Fibroblast of lung (primary cell): ENCODE data around the gene KIAA1671. TPM values are rescaled to one million over a fixed set of nuclear protein-coding genes. Genes with fewer than 3 reads are reported as not detected.

Experiments used
- DNase-seq, 2 donors: peaks; one replicate each; pipeline versions ENCODE4 v3.0.0 to v3.0.0-alpha.2; 2010; ENCODE audit warnings: low read depth in 2 of 2
- H2AFZ ChIP-seq: 2 replicates; pipeline ENCODE4 v1.5.1; 2012; ENCODE audit warnings: low read length, control low read depth, inconsistent platforms
- H3K27ac ChIP-seq: 2 replicates; pipeline ENCODE4 v1.5.1; 2011; ENCODE audit warnings: low read length, control low read depth; ENCODE audit not compliant: insufficient read depth
- H3K27me3 ChIP-seq: 2 replicates; pipeline ENCODE4 v1.5.1; 2011; ENCODE audit warnings: mild to moderate bottlenecking, low read length; ENCODE audit not compliant: control insufficient read depth, insufficient read depth
- H3K36me3 ChIP-seq: 2 replicates; pipeline ENCODE4 v1.5.1; 2011; ENCODE audit warnings: low read length; ENCODE audit not compliant: control insufficient read depth, insufficient read depth
- H3K4me1 ChIP-seq: 2 replicates; pipeline ENCODE4 v1.5.1; 2011; ENCODE audit warnings: low read length; ENCODE audit not compliant: control insufficient read depth, insufficient read depth; ENCODE audit errors: extremely low read depth
- H3K4me2 ChIP-seq: 2 replicates; pipeline ENCODE4 v1.5.1; 2011; ENCODE audit warnings: low read length, control low read depth; ENCODE audit not compliant: insufficient read depth; ENCODE audit errors: extremely low read depth
- H3K4me3 ChIP-seq, 4 experiments: fragments of 200-600 bp in 1 of 4; sonication (generic) in 1 of 4; replicated peaks in 1 of 4; 2 replicates each; pipeline ENCODE4 v1.5.1; 2011 to 2016; ENCODE audit warnings: low read length in 4 of 4, low read depth in 3 of 4, mild to moderate bottlenecking in 3 of 4, control low read depth in 2 of 4, inconsistent platforms in 1 of 4, mixed read lengths in 1 of 4; ENCODE audit not compliant: insufficient read depth in 1 of 4; ENCODE audit errors: control extremely low read depth in 1 of 4
- H3K79me2 ChIP-seq: 2 replicates; pipeline ENCODE4 v1.5.1; 2012; ENCODE audit warnings: mild to moderate bottlenecking, low read length, inconsistent platforms; ENCODE audit not compliant: control insufficient read depth, insufficient read depth
- H3K9ac ChIP-seq: 2 replicates; pipeline ENCODE4 v1.5.1; 2011; ENCODE audit warnings: mild to moderate bottlenecking, low read length, control low read depth; ENCODE audit not compliant: insufficient read depth
- H3K9me3 ChIP-seq: 2 replicates; pipeline ENCODE4 v1.5.1; 2012; ENCODE audit warnings: low read depth, low read length; ENCODE audit not compliant: control insufficient read depth, insufficient read depth
- H4K20me1 ChIP-seq: 2 replicates; pipeline ENCODE4 v1.5.1; 2011; ENCODE audit warnings: low read length; ENCODE audit not compliant: control insufficient read depth, insufficient read depth; ENCODE audit errors: extremely low read depth
- EZH2 ChIP-seq: IDR thresholded peaks from 2 replicates; pipeline ENCODE4 v1.5.1; 2012; ENCODE audit warnings: low read length, control low read depth, mild to moderate bottlenecking; ENCODE audit errors: missing control alignments
- polyA plus RNA-seq, 2 donors: library from polyadenylated mRNA; depleted of rRNA in 1 of 2; stranded (reverse) in 1 of 2; unstranded in 1 of 2; fragments of >200 nt; gene quantifications; 2 replicates each; pipeline ENCODE4 v1.2.1, GENCODE V29; 2011 to 2012; ENCODE audit warnings: missing spikeins in 1 of 2
- total RNA-seq: library from RNA; depleted of rRNA; stranded (reverse); fragments of >200 nt; gene quantifications from 2 replicates; pipeline ENCODE4 v1.2.1, GENCODE V29; 2014
- TF ChIP-seq, protein P1 (sequence below), 2 donors: IDR thresholded peaks in 1 of 2; conservative IDR thresholded peaks in 1 of 2; 1 replicate in 1 of 2; 2 replicates in 1 of 2; pipeline ENCODE4 v1.5.1; 2011 to 2012; ENCODE audit warnings: low read length in 2 of 2, control low read depth in 1 of 2, inconsistent platforms in 1 of 2, low read depth in 1 of 2, mild to moderate bottlenecking in 1 of 2

Gene KIAA1671
- total and polyA plus RNA-seq, 2 donors (not counting 1 experiment from before 2014, with no cell fraction given) = 0.34 to 1.3 TPM

GRCh38 chr22:25122136-25122764 lies 169.7 kb downstream of the KIAA1671 start:
- no peaks in the 10 kb centered on the region for H3K9me3 ChIP-seq
- H2AFZ ChIP-seq = no peak overlapping the region
- TF ChIP-seq, protein P1, sequence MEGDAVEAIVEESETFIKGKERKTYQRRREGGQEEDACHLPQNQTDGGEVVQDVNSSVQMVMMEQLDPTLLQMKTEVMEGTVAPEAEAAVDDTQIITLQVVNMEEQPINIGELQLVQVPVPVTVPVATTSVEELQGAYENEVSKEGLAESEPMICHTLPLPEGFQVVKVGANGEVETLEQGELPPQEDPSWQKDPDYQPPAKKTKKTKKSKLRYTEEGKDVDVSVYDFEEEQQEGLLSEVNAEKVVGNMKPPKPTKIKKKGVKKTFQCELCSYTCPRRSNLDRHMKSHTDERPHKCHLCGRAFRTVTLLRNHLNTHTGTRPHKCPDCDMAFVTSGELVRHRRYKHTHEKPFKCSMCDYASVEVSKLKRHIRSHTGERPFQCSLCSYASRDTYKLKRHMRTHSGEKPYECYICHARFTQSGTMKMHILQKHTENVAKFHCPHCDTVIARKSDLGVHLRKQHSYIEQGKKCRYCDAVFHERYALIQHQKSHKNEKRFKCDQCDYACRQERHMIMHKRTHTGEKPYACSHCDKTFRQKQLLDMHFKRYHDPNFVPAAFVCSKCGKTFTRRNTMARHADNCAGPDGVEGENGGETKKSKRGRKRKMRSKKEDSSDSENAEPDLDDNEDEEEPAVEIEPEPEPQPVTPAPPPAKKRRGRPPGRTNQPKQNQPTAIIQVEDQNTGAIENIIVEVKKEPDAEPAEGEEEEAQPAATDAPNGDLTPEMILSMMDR (conservative IDR thresholded peaks at IDR 0.05 in 1 of 2, IDR thresholded peaks at IDR 0.05 in 1 of 2; ENCODE audit: low read depth in 1 of 2, low read length in 2 of 2) = no peak
- TF ChIP-seq EZH2 = no peak
- H3K79me2 ChIP-seq = no peaks in the 10 kb centered on the region
- H3K4me2 ChIP-seq = no peak overlapping the region
- no peak overlapping the region for H3K9ac ChIP-seq
- H4K20me1 ChIP-seq = no peaks in the 10 kb centered on the region
- H3K4me1 ChIP-seq = no peaks in the 10 kb centered on the region
- no peak overlapping the region for H3K4me3 ChIP-seq
- H3K27ac ChIP-seq = no peak overlapping the region
- H3K36me3 ChIP-seq = no peaks in the 10 kb centered on the region
- no peak for DNase-seq
- H3K27me3 ChIP-seq = no peaks in the 10 kb centered on the region

- H3K27ac ChIP-seq = no peak overlapping the region
- H3K27me3 ChIP-seq = no peaks in the 10 kb centered on the region
- H3K9ac ChIP-seq = no peak overlapping the region
- H3K4me1 ChIP-seq = no peaks in the 10 kb centered on the region
- no peaks in the 10 kb centered on the region for H3K9me3 ChIP-seq
- no peak for DNase-seq
- H3K4me2 ChIP-seq = no peak overlapping the region
- H3K36me3 ChIP-seq = no peaks in the 10 kb centered on the region
- no peaks in the 10 kb centered on the region for H4K20me1 ChIP-seq
- no peak overlapping the region for H3K4me3 ChIP-seq
- no peak overlapping the region for H2AFZ ChIP-seq
- TF ChIP-seq, protein P1 (conservative IDR thresholded peaks at IDR 0.05 in 1 of 2, IDR thresholded peaks at IDR 0.05 in 1 of 2; ENCODE audit: low read depth in 1 of 2, low read length in 2 of 2) = no peak
- TF ChIP-seq EZH2 = no peak
- H3K79me2 ChIP-seq = no peaks in the 10 kb centered on the region
Measured at GRCh38 chr22:25123677-25124076, 171.2 kb downstream of the KIAA1671 start.

DNA sequence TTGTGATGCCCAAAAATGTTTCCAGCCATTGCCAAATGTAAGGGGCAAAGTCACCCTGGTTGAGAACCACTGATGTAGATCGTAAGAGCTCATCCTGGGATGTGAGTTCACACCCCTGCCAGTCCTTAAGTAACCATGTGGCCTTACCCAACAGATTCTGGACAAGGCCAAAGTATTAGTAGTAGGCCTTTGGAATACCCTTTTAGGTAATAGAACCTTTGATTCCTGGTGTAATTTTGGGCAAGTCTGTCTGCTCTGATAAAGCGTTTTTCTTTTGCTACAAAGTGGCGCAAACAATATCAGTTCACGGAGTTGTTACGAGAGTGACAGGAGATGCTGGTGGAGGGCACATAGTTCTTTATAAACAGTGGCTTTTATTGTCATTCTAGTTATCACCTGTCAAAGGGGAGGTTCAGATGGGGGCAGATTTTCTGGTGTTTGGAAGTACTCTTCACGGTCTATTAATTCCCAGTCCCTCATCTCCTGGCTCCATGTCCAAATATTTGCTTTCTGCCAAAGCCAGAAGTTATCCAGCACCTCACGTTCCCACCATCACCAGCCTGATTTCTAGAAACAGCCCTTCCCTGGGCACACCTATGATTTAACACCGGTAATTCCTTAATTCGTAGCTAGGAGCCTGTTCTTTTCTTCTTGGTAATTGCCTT lies 173.3 kb downstream of the KIAA1671 start:
- Histone ChIP-seq H3K4me1 (no peaks in the 10 kb centered on the region), H3K79me2 (no peaks in the 10 kb centered on the region), H2AFZ (no peak overlapping the region), H3K9ac (no peak overlapping the region), H3K4me3 (no peak overlapping the region), H3K4me2 (no peak overlapping the region), H3K27ac (no peak overlapping the region), H3K36me3 (no peaks in the 10 kb centered on the region), H4K20me1 (no peaks in the 10 kb centered on the region), H3K27me3 (no peaks in the 10 kb centered on the region), H3K9me3 (no peaks in the 10 kb centered on the region)
- DNase-seq = no peak
- TF ChIP-seq, protein P1 (conservative IDR thresholded peaks at IDR 0.05 in 1 of 2, IDR thresholded peaks at IDR 0.05 in 1 of 2; ENCODE audit: low read depth in 1 of 2, low read length in 2 of 2) = no peak
